HG03457 (cell line): ENCODE data around the gene LGALS4.
"Not testable (repeated sequence)": the region's sequence is repeated elsewhere in the genome, so short reads cannot be mapped to it uniquely, and the experiment has no call there.

Experiments
- ATAC-seq: cut with Tn5 transposase; IDR thresholded peaks from one replicate; pipeline ENCODE4 v1.9.1; 2021; ENCODE audit warnings: moderate number of reproducible peaks; ENCODE audit not compliant: unreplicated experiment

The LGALS4 gene

DNA sequence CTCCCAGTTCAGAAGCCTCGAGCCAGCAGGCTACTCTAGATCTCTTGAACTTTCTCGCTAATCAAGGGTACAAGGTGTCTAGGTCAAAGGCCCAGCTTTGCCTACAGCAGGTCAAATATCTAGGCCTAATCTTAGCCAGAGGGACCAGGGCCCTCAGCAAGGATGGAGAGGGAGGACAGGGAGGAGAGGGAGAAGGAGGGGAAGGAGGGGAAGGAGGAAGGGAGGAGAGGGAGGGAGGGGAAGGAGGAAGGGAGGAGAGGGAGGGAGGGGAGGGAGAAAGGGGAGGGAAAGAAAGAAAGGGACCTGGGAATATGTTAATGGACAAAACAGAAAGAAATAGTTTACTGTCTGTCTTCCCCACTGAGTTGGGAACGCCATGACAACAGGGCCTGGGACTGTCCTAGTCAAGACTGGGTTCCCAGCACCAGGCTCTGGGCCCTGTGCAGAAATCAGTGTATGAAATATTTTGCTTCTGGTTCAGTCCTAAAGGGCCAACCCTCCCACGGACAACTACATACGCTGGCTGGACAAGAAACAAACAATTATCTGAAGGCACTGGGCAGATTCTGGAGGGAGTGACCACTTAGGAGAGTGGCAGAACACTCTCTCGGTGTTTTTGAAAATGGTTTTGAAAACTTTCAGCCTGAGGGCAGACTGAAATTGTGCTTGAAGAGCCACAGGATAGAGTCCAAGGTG is 14.3 kb upstream of the LGALS4 start:
- no peak for ATAC-seq

DNA sequence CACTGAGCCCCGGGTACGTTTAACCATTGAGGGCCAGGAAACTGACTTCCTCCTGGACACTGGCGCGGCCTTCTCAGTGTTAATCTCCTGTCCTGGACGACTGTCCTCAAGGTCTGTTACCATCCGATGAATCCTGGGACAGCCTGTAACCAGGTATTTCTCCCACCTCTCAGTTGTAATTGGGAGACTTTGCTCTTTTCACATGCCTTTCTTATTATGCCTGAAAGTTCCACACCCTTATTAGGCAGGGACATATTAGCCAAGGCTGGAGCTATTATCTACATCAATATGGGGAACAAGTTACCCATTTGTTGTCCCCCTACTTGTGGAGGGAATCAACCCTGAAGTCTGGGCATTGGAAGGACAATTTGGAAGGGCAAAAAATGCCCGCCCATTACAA is 13.2 kb upstream of the LGALS4 start:
- not testable (repeated sequence) for ATAC-seq

DNA sequence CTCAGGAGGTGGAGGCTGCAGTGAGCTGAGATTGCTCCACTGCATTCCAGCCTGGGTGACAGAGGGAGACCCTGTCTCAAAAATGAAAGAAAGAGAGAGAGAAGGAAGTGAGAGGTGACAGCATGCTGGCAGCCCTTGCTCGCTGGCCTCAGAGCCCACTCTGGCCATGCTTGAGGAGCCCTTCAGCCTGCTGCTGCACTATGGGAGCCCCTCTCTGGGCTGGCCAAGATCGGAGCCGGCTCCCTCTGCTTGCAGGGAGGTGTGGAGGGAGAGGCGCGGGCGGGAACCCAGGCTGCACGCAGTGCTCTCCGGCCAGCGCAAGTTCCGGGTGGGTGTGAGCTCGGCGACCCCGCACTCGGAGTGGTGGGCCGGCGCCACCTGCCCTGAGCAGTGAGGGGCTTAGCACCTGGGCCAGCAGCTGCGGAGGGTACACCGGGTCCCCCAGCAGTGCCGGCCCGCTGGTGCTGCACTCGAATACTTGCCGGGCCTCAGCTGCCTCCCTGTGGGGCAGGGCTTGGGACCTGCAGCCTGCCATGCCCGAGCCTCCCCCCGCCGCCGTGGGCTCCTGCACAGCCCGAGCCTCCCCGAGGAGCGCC is 8.6 kb upstream of the LGALS4 start:
- not testable (repeated sequence) for ATAC-seq

DNA sequence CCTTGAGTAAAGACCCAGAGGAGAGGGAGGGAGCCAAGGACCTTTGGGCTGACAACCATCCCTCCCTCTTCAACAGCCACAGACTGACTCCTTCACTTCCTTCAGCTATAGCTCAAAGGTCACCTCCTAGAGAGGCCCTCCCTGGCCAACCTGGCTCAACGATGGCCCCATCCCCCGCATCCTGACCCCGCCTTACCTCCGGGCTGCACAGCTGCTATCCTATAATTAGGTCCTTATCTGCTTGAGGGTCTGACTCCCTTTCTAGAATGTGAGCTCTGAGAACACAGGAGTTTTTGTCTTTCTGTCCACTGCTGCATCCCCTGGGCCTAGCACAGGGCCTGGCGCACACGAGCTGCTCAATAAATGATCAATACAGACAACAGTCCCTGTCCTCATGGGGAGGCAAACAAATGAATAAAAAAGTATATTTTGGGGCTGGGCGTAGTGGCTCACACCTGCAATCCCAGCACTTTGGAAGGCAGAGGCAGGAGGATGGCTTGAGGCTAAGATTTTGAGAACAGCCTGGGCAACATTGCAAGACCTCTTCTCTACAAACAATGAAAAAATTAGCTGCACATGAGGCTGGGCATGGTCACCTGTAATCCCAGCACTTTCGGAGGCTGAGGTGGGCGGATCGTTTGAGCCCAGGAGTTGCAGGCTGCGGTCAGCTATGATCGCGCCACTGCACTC is 6.6 kb upstream of the LGALS4 start:
- ATAC-seq: no peak

DNA sequence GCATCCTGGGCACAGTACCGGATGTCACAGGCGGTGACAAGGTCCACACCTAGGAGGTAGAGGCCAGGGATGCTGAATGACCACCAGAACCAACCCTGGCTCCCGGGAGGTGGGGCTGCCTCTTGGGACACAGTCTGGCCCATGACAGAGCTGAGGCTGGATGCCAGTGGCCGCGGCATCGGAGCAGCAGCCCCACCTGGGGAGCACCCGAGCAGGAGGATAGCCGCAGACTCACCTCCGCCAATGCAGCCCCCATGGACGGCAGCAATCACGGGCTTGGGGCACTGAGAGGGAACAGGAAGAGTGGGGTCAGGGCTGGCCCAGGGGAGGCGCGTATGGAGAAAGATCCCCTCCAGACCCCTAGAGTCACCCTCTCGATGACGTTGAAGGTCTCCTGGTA is 4.3 kb upstream of the LGALS4 start:
- no peak for ATAC-seq

DNA sequence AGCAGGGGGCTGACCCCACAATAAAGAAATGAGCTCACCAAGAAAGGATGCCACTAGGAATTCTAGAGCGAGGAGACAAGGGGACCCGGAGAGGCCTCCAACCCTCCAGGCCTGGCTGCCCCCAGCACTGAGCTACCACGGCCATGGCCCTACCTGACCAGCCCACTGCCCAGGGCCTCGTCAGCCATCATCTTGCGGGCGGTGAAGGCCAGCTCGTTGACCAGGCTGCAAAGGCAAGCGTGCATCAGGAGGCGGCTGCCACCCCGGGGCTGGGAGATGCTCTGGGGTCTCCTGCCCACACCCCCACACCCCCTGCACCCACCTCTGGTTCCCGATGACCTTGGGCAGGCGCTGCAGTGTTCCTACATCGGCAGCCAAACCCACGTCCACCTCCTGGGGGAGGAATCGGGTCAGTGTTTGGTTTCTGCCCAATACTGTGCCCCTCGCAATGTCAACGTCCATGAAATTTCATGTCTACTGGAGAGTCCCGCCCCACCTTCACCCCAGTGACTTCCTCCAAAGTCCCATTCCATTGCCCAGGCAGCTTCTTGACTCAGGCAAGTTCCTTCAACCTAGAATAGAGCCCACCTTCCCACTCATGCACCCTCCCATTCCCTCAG is 3.5 kb upstream of the LGALS4 start:
- ATAC-seq: no peak

DNA sequence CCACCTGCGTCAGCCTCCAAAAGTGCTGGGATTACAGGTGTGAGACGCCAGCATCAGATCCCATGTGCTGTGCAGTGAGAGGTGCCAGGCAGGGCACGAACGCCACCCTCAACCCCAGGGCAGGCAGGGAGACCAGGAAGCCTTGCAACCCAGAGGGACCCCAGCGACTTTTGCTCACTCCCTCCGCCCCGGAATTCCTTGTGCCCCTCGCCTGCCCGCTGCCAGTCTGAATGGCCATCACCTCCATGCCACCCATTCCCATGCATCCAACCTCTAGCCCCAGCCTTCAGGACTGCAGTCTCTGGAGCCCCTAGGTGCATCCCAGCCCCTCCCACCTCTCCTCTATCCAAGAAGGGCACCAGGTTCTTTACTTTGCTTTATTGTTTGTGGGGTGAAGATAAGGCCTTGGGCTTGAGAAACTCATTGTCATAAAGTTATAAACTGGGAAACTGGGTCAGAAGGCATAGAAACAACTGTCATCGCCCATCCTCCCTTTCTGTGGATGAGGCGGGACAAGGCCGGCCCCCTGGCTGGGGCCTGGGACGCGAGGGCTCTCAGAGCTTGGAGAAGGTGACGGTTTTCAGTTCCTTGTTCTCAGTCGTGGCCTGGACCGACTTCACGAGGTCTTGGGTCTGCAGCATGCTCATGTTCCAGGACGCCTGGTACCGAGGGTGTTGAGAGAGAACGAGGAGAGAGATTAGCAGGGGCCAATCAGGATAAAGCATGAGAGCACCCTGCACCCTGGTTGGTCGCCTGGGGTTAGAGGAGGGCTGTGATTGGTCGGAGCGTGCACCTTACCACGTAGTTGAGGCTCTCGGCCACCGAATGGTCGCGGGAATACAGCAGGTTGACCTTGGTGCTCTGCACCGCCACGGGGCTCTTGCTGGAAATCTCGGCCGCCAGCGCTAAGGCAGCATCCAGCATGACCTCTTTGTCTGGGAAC is 2.6 kb upstream of the LGALS4 start:
- no peak for ATAC-seq

DNA sequence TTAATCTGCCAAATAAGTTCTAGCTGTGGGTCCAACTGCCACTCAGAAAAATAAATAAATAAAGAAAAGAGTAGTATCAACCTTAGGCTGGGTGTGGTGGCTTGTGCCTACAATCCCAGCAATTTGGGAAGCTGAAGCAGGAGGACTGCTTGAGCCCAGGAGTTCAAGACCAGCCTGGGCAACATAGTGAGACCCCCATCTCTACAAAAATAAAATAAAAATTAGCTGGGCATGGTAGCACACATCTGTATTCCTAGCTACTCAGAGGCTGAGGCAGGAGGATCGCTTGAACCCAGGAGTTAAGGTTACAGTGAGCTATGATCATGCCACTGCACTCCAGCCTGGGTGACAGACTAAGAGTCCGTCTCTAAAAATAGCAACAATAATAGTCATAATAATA is 1.2 kb upstream of the LGALS4 start:
- not testable (repeated sequence) for ATAC-seq

DNA sequence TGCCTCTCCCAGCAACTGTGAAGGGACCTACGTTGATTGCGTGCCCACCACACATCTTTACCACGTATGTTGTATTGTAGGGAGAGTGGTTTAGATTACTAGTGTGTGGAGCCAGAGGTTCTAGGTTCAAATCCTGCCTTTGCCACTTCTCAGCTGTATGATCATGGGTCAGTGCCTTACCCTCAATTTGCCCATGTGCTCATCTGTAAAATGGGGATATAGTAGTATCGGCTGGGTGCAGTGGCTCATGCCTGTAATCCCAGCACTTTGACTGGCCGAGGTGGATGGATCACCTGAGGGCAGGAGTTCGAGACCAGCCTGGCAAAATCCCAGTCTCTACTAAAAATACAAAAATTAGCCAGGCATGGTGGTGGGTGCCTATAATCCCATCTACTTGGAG is 578 bp upstream of the LGALS4 start:
- no peak for ATAC-seq

DNA sequence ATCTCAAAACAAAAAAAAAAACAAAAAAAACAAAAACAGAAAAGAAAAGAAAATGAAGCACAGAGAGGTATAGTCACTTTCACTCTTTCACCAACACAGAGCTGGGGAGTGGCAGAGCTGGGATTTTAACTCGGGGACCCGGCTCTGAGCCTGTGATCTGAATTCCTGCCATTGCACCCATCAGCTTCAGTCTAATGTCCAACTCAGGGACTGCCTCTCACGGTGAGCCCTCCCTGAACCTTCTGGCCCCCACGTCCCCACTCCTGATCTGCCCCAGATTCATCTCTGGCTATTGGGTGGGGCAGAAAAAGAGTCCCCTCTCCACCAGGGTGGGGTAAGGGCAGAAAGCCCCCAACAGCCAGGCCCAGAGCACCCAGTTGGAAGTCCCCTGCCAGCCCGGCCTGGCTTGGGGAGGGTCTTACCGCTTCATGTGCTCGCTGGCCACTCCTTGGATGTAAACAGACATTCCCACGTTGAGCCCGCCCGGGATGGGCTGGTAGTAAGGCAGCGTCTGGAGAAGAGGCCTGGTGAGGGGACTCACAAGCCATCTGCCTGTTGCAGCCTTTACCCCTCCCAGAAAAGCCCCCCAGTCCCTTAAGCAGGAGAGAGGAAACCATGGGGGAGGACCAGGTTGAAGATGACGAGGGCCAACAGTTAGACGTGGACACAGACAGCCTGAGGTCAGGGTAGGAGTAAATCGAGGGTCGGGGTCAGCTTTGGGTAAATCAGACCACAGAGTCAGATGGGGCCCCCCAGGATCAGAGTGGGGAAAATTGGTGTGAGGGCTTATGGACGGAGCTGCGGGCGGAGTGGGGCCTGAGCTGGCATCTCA is 520 bp downstream of the LGALS4 start:
- no peak for ATAC-seq

DNA sequence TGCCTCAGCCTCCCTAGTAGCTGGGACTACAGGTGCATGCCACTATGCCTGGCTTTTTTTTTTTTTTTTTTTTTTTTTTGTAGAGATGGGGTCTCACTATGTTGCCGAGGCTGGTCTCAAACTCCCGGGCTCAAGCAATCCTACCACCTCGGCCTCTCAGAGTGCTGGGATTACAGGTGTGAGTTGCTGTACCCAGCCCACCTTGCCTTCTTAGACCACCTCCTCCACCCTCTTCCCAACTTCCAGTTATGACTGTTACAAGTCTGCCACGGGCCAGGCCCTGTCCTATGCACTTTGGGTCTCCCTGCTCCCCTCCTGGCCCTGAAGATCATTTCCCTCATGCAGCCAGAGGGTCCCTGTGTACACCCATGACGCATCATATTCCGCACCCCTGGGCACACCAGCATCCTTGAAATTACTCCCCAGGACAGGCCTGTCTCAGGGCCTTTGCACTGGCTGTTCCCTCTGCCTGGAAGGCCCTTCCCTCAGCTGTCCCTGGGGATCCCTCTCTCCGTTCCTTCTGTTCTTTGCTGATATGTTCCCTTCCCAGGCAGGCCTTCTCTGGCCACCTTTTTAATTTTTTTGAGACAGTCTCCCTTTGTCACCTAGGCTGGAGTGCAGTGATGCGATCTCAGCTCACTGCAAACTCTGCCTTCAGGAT is 3.0 kb downstream of the LGALS4 start:
- ATAC-seq: no peak

DNA sequence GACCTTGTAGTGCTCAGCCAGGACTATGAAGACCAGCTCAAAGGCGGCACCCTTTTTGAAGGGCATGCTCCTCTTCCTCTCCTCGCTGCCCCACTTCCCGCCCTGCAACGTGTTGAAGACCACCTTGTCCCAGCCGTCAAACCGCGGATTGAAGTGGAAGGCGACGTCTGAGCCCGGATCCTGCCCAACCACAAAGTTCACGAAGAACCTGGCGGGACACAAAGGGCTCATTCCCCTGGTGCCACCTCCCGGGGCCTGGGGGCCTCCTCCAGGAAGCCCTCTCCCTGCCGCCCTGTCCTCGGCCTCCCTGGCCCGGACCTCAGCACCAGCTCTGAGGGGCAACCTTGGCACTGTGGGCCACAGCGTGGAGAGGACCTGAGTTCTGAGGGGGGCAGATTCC is 4.0 kb downstream of the LGALS4 start:
- no peak for ATAC-seq

DNA sequence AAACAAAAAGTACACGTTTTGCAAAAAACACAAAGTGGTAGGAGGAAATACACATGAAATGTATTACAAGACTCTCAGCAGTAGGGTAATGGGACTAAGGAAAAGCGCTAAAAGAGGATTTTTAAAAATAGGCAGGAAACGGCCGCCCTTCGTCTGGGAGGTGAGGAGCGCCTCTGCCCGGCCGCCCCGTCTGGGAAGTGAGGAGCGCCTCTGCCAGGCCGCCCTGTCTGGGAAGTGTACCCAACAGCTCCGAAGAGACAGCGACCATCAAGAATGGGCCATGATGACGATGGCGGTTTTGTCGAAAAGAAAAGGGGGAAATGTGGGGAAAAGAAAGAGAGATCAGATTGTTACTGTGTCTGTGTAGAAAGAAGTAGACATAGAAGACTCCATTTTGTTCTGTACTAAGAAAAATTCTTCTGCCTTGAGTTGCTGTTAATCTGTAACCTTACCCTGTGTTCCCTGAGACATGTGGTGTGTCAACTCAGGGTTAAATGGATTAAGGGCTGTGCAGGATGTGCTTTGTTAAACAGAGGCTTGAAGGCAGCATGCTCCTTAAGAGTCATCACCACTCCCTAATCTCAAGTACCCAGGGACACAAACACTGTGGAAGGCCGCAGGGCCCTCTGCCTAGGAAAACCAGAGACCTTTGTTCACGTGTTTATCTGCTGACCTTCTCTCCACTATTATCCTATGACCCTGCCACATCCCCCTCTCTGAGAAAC is 5.2 kb downstream of the LGALS4 start:
- ATAC-seq: not testable (repeated sequence)

DNA sequence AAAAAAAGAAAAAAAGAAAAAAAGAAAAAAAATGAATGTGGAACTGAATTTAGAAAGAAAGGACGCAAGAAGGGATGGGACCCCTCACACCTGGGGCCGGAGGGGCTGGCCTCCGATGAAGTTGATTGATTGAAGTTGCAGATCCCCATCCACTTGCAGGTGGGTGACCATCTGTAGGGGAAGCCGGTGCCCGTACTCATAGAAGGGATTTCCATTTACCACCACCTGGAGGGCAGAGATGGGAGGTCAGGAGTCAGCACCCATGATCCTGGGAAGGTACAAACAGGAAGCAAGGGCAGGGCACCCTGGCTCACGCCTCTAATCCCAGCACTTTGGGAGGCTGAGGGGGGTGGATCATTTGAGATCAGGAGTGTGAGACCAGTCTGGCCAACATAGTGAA is 6.4 kb downstream of the LGALS4 start:
- ATAC-seq: no peak

DNA sequence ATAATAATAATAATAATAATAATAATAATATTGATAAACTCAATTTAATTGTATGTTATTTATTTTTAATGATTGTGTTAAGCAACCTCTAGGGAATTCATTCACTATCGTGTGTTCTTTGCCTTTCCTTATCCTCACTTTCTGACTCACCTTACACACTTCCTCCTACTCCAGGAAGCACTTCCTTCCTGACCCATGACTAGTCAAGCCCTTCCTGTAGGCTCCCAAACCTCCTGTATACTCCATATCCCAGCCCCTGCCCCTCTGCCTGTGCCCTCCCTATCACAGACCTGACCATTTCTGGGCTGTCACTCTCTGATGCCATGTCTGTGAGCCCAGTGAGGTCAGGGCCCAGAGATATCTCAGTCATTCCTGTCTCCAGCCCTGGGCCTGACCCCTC is 7.6 kb downstream of the LGALS4 start:
- no peak for ATAC-seq

DNA sequence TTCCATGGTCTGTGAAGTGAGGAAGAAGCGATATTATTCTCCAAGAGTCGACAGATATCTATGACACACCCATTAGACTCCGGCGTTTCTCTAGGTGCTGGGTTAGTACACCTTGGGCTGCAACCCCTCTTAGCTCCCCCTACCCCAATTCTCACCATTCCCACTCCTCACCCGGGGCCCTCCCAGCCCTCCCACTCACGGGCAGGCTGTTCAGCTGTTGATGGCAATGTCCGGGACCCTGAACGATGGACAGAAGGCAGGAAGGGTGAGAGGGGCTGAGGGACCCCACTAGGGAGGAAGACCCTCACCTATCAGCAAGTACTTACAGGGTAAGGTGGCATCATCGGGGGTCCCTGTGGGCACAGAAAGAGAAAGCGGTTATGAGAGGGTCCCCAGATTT is 9.2 kb downstream of the LGALS4 start:
- no peak for ATAC-seq

DNA sequence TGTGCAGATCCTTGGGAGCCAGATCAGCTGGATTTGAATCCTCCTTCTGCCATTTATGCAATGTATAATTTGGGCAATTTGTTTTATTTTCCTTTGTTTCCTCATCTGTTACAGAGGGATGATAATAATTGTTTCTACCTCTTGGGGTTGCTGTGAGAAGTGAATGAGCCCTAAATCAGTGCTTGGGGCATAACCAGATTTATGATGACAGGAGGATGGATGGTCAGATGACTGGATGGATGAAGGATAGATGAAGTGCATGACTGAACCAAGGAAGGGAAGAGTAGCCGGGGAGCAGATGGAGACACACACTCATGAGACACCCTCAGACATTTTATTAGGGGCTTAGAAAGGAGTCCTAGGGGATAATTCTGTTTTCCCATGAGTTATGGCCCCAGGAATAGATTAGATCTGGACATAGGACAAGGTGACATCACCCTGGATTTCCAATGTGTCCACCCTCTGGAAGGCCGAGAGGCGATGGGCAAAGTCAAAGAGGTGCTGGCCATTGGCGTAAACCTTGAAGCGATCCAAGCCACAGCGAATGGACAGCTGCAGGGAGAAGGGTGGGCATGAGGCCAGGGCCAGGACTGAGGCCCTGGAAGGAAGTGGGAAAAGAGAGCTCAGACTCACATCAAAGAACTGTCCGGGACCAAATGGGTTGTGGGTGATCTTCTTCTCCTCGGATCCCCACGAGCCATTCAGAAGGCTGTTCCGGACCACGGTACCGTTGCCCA is 11.2 kb downstream of the LGALS4 start:
- no peak for ATAC-seq
